Cardiac muscle cell (in vitro differentiated cells and primary cell): ENCODE results near the gene MICU1. TPM values are rescaled to one million over a fixed set of nuclear protein-coding genes. Genes with fewer than 3 reads are reported as not detected.
"Not testable (repeated sequence)": the region's sequence is repeated elsewhere in the genome, so short reads cannot be mapped to it uniquely, and the experiment has no call there.

Experiments
- DNase-seq, 2 donors: peaks; one replicate each; pipeline versions ENCODE4 v3.0.0 to v3.0.0-alpha.2; 2010 to 2017; ENCODE audit warnings: low read depth in 1 of 2, low spot score in 1 of 2
- H3K27ac ChIP-seq: fragments of 200-600 bp; sonication (generic); 2 replicates; pipeline ENCODE4 v1.5.1; 2016
- H3K27me3 ChIP-seq: fragments of 200-600 bp; sonication (generic); 2 replicates; pipeline ENCODE4 v1.6.0; 2016; ENCODE audit warnings: control low read depth
- H3K36me3 ChIP-seq: fragments of 200-600 bp; sonication (generic); 2 replicates; pipeline ENCODE4 v1.5.1; 2016; ENCODE audit warnings: control low read depth
- H3K4me1 ChIP-seq: fragments of 200-600 bp; sonication (generic); 2 replicates; pipeline ENCODE4 v1.8.1; 2017; ENCODE audit warnings: low read depth, mild to moderate bottlenecking, mixed run types
- H3K4me3 ChIP-seq: fragments of 200-600 bp; sonication (generic); 2 replicates; pipeline ENCODE4 v1.5.1; 2016; ENCODE audit warnings: mild to moderate bottlenecking
- H3K9me3 ChIP-seq: fragments of 200-600 bp; sonication (generic); 2 replicates; pipeline ENCODE4 v1.5.1; 2017; ENCODE audit warnings: low read depth, mild to moderate bottlenecking, control low read depth
- polyA plus RNA-seq: library from polyadenylated mRNA; unstranded; fragments of >200 nt; fragmentation: Nextera tagmentation; extraction: Ambion mirVana; gene quantifications from 2 replicates; pipeline ENCODE4 v1.2.1, GENCODE V29; 2016
- total RNA-seq: library from RNA; depleted of rRNA; stranded (reverse); fragments of >200 nt; gene quantifications from 2 replicates; pipeline ENCODE4 v1.2.3, GENCODE V29; 2016
- TF ChIP-seq, protein P1 (sequence below): IDR thresholded peaks from 2 replicates; pipeline ENCODE4 v1.5.1; 2012; ENCODE audit warnings: low read depth, mild to moderate bottlenecking, low read length

MICU1 gene
- total and polyA plus RNA-seq, 2 experiments from 2014 or later, result 48.3 to 53.2 TPM

DNA sequence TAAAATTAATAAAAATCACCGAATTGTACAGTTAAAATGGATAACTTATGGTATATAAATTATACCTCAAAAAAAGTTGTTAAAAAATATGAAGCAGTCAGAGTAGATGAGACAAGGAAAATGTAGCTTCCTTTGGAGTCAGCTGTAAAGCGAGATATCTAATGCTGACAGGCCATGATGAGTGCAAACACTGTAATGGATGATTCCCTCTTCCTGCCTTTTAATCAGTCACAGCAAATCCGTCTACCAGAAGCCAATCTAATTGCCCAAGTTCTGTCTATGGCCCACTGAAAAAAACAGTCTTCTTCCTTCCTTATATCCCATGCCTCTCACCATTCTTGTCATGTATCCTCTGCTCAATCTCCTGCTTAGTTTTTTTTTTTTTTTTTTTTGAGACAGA lies 211.2 kb downstream of the MICU1 start:
- no peaks in the 10 kb centered on the region for H3K9me3 ChIP-seq

DNA sequence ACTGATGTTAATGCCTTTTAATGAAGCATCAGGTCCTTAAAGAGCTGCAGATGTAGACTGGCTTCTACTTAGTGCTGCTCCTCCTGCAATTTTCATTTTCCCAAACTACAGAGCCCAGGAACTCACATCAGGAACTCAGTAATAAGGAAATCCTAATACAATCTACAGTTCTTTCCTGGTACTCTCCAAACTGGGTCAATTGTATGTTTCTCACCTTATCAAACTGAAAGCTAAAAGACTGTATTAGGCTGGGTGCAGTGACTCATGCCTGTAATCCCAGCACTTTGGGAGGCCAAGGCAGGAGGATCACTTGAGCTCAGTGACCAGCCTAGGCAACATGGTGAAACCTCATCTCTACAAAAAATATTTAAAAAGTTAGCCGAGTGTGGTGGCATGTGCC lies 216.7 kb downstream of the MICU1 start:
- no peaks in the 10 kb centered on the region for H3K4me1 ChIP-seq
- no peak for DNase-seq
- TF ChIP-seq, protein P1, sequence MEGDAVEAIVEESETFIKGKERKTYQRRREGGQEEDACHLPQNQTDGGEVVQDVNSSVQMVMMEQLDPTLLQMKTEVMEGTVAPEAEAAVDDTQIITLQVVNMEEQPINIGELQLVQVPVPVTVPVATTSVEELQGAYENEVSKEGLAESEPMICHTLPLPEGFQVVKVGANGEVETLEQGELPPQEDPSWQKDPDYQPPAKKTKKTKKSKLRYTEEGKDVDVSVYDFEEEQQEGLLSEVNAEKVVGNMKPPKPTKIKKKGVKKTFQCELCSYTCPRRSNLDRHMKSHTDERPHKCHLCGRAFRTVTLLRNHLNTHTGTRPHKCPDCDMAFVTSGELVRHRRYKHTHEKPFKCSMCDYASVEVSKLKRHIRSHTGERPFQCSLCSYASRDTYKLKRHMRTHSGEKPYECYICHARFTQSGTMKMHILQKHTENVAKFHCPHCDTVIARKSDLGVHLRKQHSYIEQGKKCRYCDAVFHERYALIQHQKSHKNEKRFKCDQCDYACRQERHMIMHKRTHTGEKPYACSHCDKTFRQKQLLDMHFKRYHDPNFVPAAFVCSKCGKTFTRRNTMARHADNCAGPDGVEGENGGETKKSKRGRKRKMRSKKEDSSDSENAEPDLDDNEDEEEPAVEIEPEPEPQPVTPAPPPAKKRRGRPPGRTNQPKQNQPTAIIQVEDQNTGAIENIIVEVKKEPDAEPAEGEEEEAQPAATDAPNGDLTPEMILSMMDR, result no peak

More for the DNA sequence above, 211.2 kb downstream of the MICU1 start:
- Histone ChIP-seq H3K36me3 (no peaks in the 10 kb centered on the region), H3K4me3 (no peak overlapping the region), H3K27ac (no peak overlapping the region), H3K27me3 (no peaks in the 10 kb centered on the region), H3K4me1 (no peaks in the 10 kb centered on the region)
- TF ChIP-seq, protein P1, result no peak
- no peak for DNase-seq

DNA sequence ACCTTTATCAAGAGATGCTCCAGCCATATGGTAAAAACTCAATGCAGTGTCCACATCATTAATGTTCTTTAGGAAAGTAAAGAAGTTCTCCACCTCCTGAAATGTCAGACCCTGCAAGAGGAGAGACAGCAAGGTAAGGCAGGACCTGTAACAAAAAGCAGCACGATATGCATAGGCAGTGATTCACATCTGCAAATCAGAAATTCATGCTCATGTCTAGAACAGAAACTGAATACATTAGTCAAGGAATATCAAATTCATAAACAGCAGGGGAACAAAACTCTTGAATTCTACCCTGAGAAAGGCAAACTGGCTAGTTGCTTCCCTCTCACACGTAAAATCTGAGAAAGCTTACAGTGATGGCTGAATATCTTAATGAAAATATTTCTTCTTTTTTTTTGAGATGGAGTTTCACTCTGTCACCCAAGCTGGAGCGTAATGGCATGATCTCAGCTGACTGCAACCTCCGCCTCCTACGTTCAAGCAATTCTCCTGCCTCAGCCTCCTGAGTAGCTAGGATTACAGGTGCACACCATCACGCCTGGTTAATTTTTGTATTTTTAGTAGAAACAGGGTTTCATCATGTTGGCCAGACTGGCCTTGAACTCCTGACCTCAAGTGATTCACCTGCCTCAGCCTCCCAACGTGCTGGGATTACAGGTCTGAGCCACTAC lies 217.8 kb downstream of the MICU1 start:
- H3K36me3 ChIP-seq, result no peaks in the 10 kb centered on the region
- no peak overlapping the region for H3K4me3 ChIP-seq
- H3K27ac ChIP-seq, result no peak overlapping the region
- H3K9me3 ChIP-seq, result no peaks in the 10 kb centered on the region
- no peaks in the 10 kb centered on the region for H3K4me1 ChIP-seq
- DNase-seq, result no peak
- H3K27me3 ChIP-seq, result no peaks in the 10 kb centered on the region
- TF ChIP-seq, protein P1, result no peak

More for the DNA sequence above, 216.7 kb downstream of the MICU1 start:
- H3K4me3 ChIP-seq, result no peak overlapping the region
- no peaks in the 10 kb centered on the region for H3K9me3 ChIP-seq
- no peaks in the 10 kb centered on the region for H3K27me3 ChIP-seq
- no peaks in the 10 kb centered on the region for H3K36me3 ChIP-seq
- no peak overlapping the region for H3K27ac ChIP-seq

DNA sequence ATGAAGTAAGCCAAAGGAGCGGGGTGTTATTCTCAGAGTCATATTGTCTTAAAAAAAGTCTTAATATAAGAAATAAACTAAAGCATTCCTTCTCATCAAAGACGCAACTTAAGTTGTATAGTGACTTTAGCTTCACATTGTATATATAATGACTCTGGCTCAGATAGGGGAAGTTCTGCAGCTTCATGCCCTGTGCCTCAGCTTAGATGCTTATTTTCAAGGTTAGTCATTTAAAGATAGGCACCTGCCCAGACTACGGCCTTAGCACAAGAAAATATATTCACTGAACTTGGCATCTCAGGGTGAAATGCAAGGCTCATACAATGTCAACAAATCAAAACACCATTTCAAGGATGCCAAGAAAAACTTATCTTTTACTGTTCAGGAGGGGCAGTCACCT lies 218.4 kb downstream of the MICU1 start:
- no peak overlapping the region for H3K27ac ChIP-seq
- H3K9me3 ChIP-seq, result no peaks in the 10 kb centered on the region
- H3K27me3 ChIP-seq, result no peaks in the 10 kb centered on the region
- DNase-seq, result no peak
- H3K4me1 ChIP-seq, result no peaks in the 10 kb centered on the region
- TF ChIP-seq, protein P1, result no peak
- H3K36me3 ChIP-seq, result no peaks in the 10 kb centered on the region
- H3K4me3 ChIP-seq, result no peak overlapping the region

DNA sequence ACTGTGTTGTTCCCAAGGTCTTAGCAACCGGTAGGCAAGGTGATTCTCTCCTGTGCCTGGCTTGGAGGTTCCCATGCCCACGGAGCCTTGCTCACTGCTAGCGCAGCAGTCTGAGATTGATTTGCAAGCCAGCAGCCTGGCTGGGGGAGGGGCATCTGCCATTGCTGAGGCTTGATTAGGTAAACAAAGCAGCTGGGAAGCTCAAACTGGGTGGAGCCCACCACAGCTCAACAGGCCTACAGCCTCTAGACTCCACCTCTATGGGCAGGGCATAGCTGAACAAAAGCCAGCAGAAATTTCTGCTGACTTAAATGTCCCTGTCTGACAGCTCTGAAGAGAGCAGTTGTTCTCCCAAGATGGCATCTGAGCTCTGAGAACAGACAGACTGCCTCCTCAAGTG lies 230.3 kb downstream of the MICU1 start:
- H3K4me1 ChIP-seq, H3K36me3 ChIP-seq, H3K27me3 ChIP-seq, H3K4me3 ChIP-seq, H3K9me3 ChIP-seq, H3K27ac ChIP-seq: not testable (repeated sequence)
- peak in 1 of 2 donors; percentile 20 for DNase-seq

DNA sequence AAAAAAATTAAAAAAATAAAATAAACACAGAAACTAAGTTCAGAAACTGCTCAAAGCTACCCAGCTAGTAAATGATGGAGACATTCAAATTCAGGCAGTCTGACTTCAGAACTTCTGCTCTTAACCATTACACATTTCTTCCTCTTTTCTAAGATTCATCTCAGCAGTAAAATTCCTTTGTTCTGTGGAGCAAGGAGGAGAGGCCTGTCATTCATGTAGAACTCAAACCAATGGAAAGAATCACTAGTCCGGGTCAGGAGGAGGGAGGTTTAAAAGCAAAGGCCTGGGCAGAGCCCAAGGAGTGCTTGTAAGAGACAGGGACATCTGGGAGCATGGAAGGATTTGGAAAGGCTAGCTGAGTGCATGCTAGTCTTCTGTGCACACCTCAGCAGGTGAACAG lies 233.3 kb downstream of the MICU1 start:
- Histone ChIP-seq H3K4me3 (no peak overlapping the region), H3K9me3 (no peaks in the 10 kb centered on the region), H3K4me1 (peaks cover 21% of the 10 kb centered on the region), H3K27ac (no peak overlapping the region), H3K36me3 (no peaks in the 10 kb centered on the region), H3K27me3 (no peaks in the 10 kb centered on the region)
- TF ChIP-seq, protein P1, result no peak
- DNase-seq, result no peak
